PC-3 (cell line): ENCODE data around the gene PLEKHM1. TPM values are rescaled to one million over a fixed set of nuclear protein-coding genes. Genes with fewer than 3 reads are reported as not detected.
A peak's percentile ranks its signal among the peaks of the same experiment; 100 is the strongest.

Source experiments
- ATAC-seq: fragments of 200-7000 bp; cut with Tn5 transposase; 2 replicates; pipeline ENCODE4 v1.9.1; 2020; ENCODE audit warnings: mild to moderate bottlenecking, moderate library complexity
- BruUV-seq: library from RNA; stranded (reverse); fragments of 400-500 nt; replicated peaks from 2 replicates; lab custom pipeline; 2021; lab: Mats Ljungman, UMichigan
- CTCF ChIA-PET: fragments of 300-600 bp; sonication (Branson Sonifier 250); formaldehyde crosslinking; loops from one replicate; lab custom pipeline; 2022; ENCODE audit warnings: antibody characterized with exemption; lab: Charles Lee
- POLR2A ChIA-PET: fragments of 300-600 bp; sonication (Branson Sonifier 250); formaldehyde crosslinking; loops from one replicate; lab custom pipeline; 2022; ENCODE audit warnings: antibody characterized with exemption; ENCODE audit not compliant: unreplicated experiment; lab: Charles Lee
- DNase-seq: peaks from one replicate; pipeline ENCODE4 v3.0.0-alpha.2; 2015
- H2AFZ ChIP-seq: fragments of 300-600 bp; sonication (generic); 2 replicates; pipeline ENCODE4 v1.6.0; 2016; ENCODE audit warnings: antibody characterized with exemption, low read length
- H3F3A ChIP-seq: fragments of 300-600 bp; sonication (generic); one replicate; pipeline ENCODE4 v1.6.0; 2017; ENCODE audit warnings: antibody characterized with exemption, low read length, control low read depth, mild to moderate bottlenecking; ENCODE audit not compliant: unreplicated experiment
- H3K27ac ChIP-seq: fragments of 300-600 bp; sonication (generic); 2 replicates; pipeline ENCODE4 v1.5.1; 2016; ENCODE audit warnings: mild to moderate bottlenecking, low read length
- H3K27me3 ChIP-seq: fragments of 300-600 bp; sonication (generic); 2 replicates; pipeline ENCODE4 v1.6.1; 2016; ENCODE audit warnings: low read length, mixed read lengths
- H3K36me3 ChIP-seq: fragments of 300-600 bp; sonication (generic); 2 replicates; pipeline ENCODE4 v1.6.1; 2016; ENCODE audit warnings: low read depth, mixed run types, low read length, mixed read lengths
- H3K4me1 ChIP-seq: fragments of 300-600 bp; sonication (generic); 2 replicates; pipeline ENCODE4 v1.5.1; 2016; ENCODE audit warnings: low read length; ENCODE audit not compliant: insufficient read depth
- H3K4me2 ChIP-seq: fragments of 300-600 bp; sonication (generic); 2 replicates; pipeline ENCODE4 v1.6.0; 2016; ENCODE audit warnings: low read length
- H3K4me3 ChIP-seq: fragments of 300-600 bp; sonication (generic); 2 replicates; pipeline ENCODE4 v1.5.1; 2016; ENCODE audit warnings: mild to moderate bottlenecking, low read length, mixed read lengths
- H3K79me2 ChIP-seq: fragments of 300-600 bp; sonication (generic); 2 replicates; pipeline ENCODE4 v1.6.1; 2017; ENCODE audit warnings: low read length, mixed read lengths
- H3K9ac ChIP-seq: fragments of 300-600 bp; sonication (generic); 2 replicates; pipeline ENCODE4 v1.6.0; 2016; ENCODE audit warnings: mild to moderate bottlenecking, low read length
- H3K9me2 ChIP-seq: fragments of 300-600 bp; sonication (generic); replicated peaks from 2 replicates; pipeline ENCODE4 v1.6.1; 2016; ENCODE audit warnings: mixed run types, low read length, mixed read lengths
- H3K9me3 ChIP-seq: fragments of 300-600 bp; sonication (generic); 2 replicates; pipeline ENCODE4 v1.6.1; 2016; ENCODE audit warnings: low read length, mixed read lengths
- H4K20me1 ChIP-seq: fragments of 300-600 bp; sonication (generic); 2 replicates; pipeline ENCODE4 v1.6.1; 2016; ENCODE audit warnings: low read length, mixed read lengths
- CTCF ChIP-seq: fragments of 300-600 bp; sonication (generic); conservative IDR thresholded peaks from 2 replicates; pipeline ENCODE4 v1.5.1; 2017; ENCODE audit warnings: antibody characterized with exemption, low read depth, mild to moderate bottlenecking, low read length
- EZH2 ChIP-seq: fragments of 300-600 bp; sonication (generic); IDR thresholded peaks from one replicate; pipeline ENCODE4 v1.6.1; 2017; ENCODE audit warnings: antibody characterized with exemption, mild to moderate bottlenecking, low read length; ENCODE audit not compliant: unreplicated experiment
- EZH2phosphoT487 ChIP-seq: fragments of 300-600 bp; sonication (generic); IDR thresholded peaks from 2 replicates; pipeline ENCODE4 v1.6.1; 2018; ENCODE audit warnings: mild to moderate bottlenecking, antibody characterized with exemption, low read length, borderline replicate concordance
- intact Hi-C: fragments of 100-400 bp; cut with micrococcal nuclease; formaldehyde crosslinking; loops from 2 replicates; pipeline ENCODE4 v1.9.0; 2023
- total RNA-seq: library from RNA; depleted of rRNA; stranded (reverse); fragments of >200 nt; gene quantifications from 2 replicates; pipeline ENCODE4 v1.2.3, GENCODE V29; 2014

Gene PLEKHM1
- total RNA-seq, 1 experiment from 2014 or later: 15.8 TPM

- Histone ChIP-seq H3K27me3 (no peaks in the 10 kb centered on the region), H3K9me3 (no peaks in the 10 kb centered on the region), H2AFZ (no peak overlapping the region), H3F3A (no peaks in the 10 kb centered on the region), H3K36me3 (no peaks in the 10 kb centered on the region), H3K9ac (no peak overlapping the region), H3K27ac (no peak overlapping the region; the same call in 1 of the 2 replicates), H3K79me2 (no peaks in the 10 kb centered on the region), H4K20me1 (no peaks in the 10 kb centered on the region), H3K4me2 (no peak overlapping the region), H3K4me1 (peaks cover 21% of the 10 kb centered on the region), H3K9me2 (no peaks in the 10 kb centered on the region), H3K4me3 (no peak overlapping the region)
- TSS peak; percentile 18 for BruUV-seq
- ATAC-seq (peak; percentile 53), DNase-seq (peak; percentile 51)
- ChIA-PET CTCF (no interaction called here), POLR2A (no interaction called here)
- TF ChIP-seq EZH2phosphoT487 (no peak), CTCF (0 out of 2 replicates have a peak, but pooled peaks have one; percentile 20)
- intact Hi-C loops: no loop called here
These were observed 51.5 kb downstream of the PLEKHM1 start for GRCh38 chr17:45438931-45439610.

GRCh38 chr17:45437465-45438283, 52.8 kb downstream of the PLEKHM1 start:
- no peak overlapping the region for H2AFZ ChIP-seq
- TF ChIP-seq EZH2: no peak
- no peak for TF ChIP-seq EZH2phosphoT487
- no peak for TF ChIP-seq CTCF

More at GRCh38 chr17:45437465-45438283, 52.8 kb downstream of the PLEKHM1 start:
- H3K4me2 ChIP-seq: no peak overlapping the region
- no peak for ATAC-seq
- H3K4me1 ChIP-seq: peaks cover 30% of the 10 kb centered on the region
- no peak for DNase-seq
- no peaks in the 10 kb centered on the region for H3K9me3 ChIP-seq
- H3F3A ChIP-seq: no peaks in the 10 kb centered on the region
- no peaks in the 10 kb centered on the region for H3K9me2 ChIP-seq
- no peak overlapping the region for H3K4me3 ChIP-seq
- no peaks in the 10 kb centered on the region for H3K36me3 ChIP-seq
- CTCF ChIA-PET: no interaction called here
- H3K27me3 ChIP-seq: no peaks in the 10 kb centered on the region
- H4K20me1 ChIP-seq: no peaks in the 10 kb centered on the region
- no peak overlapping the region for H3K27ac ChIP-seq
- intact Hi-C loops: no loop called here
- H3K9ac ChIP-seq: no peak overlapping the region
- no TSS peak for BruUV-seq
- POLR2A ChIA-PET: no interaction called here
- no peaks in the 10 kb centered on the region for H3K79me2 ChIP-seq
